Trophoblast cell (in vitro differentiated cells and primary cell): ENCODE measurements around the gene RAD51B.

Experiments
- DNase-seq, 2 donors: peaks; one replicate each; pipeline ENCODE4 v3.0.0-alpha.2; 2016
- H2AFZ ChIP-seq: 2 replicates; pipeline ENCODE4 v1.6.1; 2013; ENCODE audit warnings: low read length, moderate library complexity, mild to moderate bottlenecking; ENCODE audit not compliant: insufficient read depth, poor library complexity
- H2AK5ac ChIP-seq: 2 replicates; pipeline ENCODE4 v1.6.1; 2013; ENCODE audit warnings: mild to moderate bottlenecking, low read length
- H2BK120ac ChIP-seq: 2 replicates; pipeline ENCODE4 v1.6.1; 2013; ENCODE audit warnings: low read length, mild to moderate bottlenecking, moderate library complexity; ENCODE audit not compliant: insufficient read depth, poor library complexity
- H2BK12ac ChIP-seq: 2 replicates; pipeline ENCODE4 v1.6.1; 2013; ENCODE audit warnings: mild to moderate bottlenecking, low read length, moderate library complexity
- H2BK5ac ChIP-seq: 2 replicates; pipeline ENCODE4 v1.6.1; 2013; ENCODE audit warnings: low read length, low read depth, moderate library complexity, mild to moderate bottlenecking; ENCODE audit not compliant: poor library complexity
- H3K14ac ChIP-seq: 2 replicates; pipeline ENCODE4 v1.6.1; 2013; ENCODE audit warnings: mild to moderate bottlenecking, low read length
- H3K18ac ChIP-seq: 2 replicates; pipeline ENCODE4 v1.6.1; 2013; ENCODE audit warnings: mild to moderate bottlenecking, low read length
- H3K23ac ChIP-seq: 2 replicates; pipeline ENCODE4 v1.6.1; 2013; ENCODE audit warnings: low read length
- H3K27ac ChIP-seq: 2 replicates; pipeline ENCODE4 v1.5.1; 2013; ENCODE audit warnings: low read depth, mild to moderate bottlenecking, inconsistent platforms, low read length, moderate library complexity
- H3K27me3 ChIP-seq: 2 replicates; pipeline ENCODE4 v1.6.1; 2013; ENCODE audit warnings: inconsistent platforms, mild to moderate bottlenecking, low read length, moderate library complexity; ENCODE audit not compliant: insufficient read depth
- H3K36me3 ChIP-seq, 2 experiments: 1 replicate in 1 of 2; 2 replicates in 1 of 2; pipeline ENCODE4 v1.6.1; 2013; ENCODE audit warnings: low read length in 2 of 2, mild to moderate bottlenecking in 2 of 2, moderate library complexity in 1 of 2; ENCODE audit not compliant: insufficient read depth in 2 of 2, control insufficient read depth in 1 of 2
- H3K4ac ChIP-seq: 2 replicates; pipeline ENCODE4 v1.6.1; 2013; ENCODE audit warnings: low read depth, mild to moderate bottlenecking, low read length, moderate library complexity
- H3K4me1 ChIP-seq, 2 experiments: 1 replicate in 1 of 2; 2 replicates in 1 of 2; pipeline ENCODE4 v1.6.1; 2013; ENCODE audit warnings: low read length in 2 of 2, mild to moderate bottlenecking in 2 of 2, moderate library complexity in 1 of 2; ENCODE audit not compliant: insufficient read depth in 2 of 2, control insufficient read depth in 1 of 2
- H3K4me2 ChIP-seq: 2 replicates; pipeline ENCODE4 v1.6.1; 2013; ENCODE audit warnings: inconsistent platforms, mild to moderate bottlenecking, low read length, moderate library complexity
- H3K4me3 ChIP-seq: 2 replicates; pipeline ENCODE4 v1.5.1; 2013; ENCODE audit warnings: mild to moderate bottlenecking, low read depth, low read length, inconsistent platforms
- H3K79me1 ChIP-seq: one replicate; pipeline ENCODE4 v1.6.1; 2013; ENCODE audit warnings: low read length
- H3K79me2 ChIP-seq: 2 replicates; pipeline ENCODE4 v1.6.1; 2013; ENCODE audit warnings: low read length, mild to moderate bottlenecking; ENCODE audit not compliant: control insufficient read depth, insufficient read depth, poor library complexity
- H3K9ac ChIP-seq: 2 replicates; pipeline ENCODE4 v1.6.1; 2013; ENCODE audit warnings: mild to moderate bottlenecking, low read length
- H3K9me3 ChIP-seq: 2 replicates; pipeline ENCODE4 v1.6.1; 2013; ENCODE audit warnings: low read depth, mild to moderate bottlenecking, control low read depth, inconsistent platforms, low read length; ENCODE audit not compliant: insufficient read depth
- H4K12ac ChIP-seq: 2 replicates; pipeline ENCODE4 v1.6.1; 2013; ENCODE audit warnings: low read depth, mild to moderate bottlenecking, low read length, moderate library complexity
- H4K8ac ChIP-seq: 2 replicates; pipeline ENCODE4 v1.6.1; 2013; ENCODE audit warnings: low read depth, mild to moderate bottlenecking, low read length, moderate library complexity
- H4K91ac ChIP-seq: one replicate; pipeline ENCODE4 v1.6.1; 2013; ENCODE audit warnings: low read depth, mild to moderate bottlenecking, low read length, moderate library complexity
- WGBS: extraction: QIAGEN DNeasy Blood & Tissue Kit; methylation state at CpG from one replicate; pipeline ENCODE4 v1.1.7; 2013; ENCODE audit warnings: missing lambda C conversion rate; ENCODE audit not compliant: insufficient read length, insufficient coverage; ENCODE audit errors: extremely low coverage; 5-methylcytosine and 5-hydroxymethylcytosine counted together

The RAD51B gene

DNA sequence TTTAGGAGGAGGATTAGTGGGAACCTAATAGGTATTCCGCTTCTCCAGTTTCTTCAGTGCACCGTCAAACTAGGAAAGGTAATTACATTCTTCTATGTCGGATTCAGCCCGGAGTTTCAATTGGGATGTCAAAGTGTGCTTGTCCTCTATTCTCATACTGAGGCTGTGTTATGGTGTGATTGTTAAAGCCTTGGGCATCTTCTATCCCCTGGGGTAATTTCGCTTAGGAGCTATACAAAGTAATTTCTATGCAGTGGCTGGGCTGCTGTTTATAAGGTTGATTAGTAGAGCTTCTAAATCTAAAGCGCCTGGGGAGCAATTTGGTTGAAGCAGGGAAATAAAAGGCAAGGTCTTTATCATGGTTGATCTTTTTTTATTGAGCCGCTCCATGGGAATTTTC, 573.7 kb downstream of the RAD51B start:
- Histone ChIP-seq H3K4me3 (no peak overlapping the region), H3K79me1 (peaks cover 19% of the 10 kb centered on the region)

DNA sequence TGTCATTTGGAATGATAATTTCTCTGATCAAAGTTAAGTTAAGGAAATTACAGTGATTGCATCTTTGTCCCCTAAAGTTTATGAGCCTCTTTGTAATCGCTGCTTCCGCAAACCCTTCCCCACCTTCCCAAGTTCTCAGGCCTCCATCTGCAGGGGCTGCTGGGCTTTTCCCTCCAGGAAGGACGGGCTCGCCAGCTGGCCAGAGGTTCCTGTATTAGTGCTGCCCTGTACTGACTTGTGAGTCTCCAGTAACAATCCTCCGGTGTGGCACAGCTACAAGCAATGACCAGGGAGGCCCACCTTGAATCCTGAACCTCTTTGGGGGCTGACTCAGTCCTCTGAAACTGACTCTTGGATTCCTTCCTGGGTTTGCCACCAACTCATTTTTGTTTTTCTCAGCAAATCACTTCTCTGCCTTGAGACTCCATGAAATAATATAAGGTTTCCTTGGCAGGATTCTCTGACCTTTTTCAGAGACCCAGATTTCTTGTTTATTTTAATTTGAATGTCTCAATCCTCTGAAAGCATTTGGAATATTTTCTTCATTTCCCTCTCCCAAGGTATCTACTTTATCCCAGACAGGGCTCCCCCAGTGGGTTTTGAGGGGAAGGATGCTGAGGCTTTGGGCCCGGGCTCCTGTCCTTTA, 574.7 kb downstream of the RAD51B start:
- H3K14ac ChIP-seq: no peak overlapping the region
- no peak overlapping the region for H3K27ac ChIP-seq
- peaks cover 22% of the 10 kb centered on the region for H3K79me1 ChIP-seq
- H3K27me3 ChIP-seq: no peaks in the 10 kb centered on the region
- peak overlapping the region; percentile 25 for H3K18ac ChIP-seq
- no peak for DNase-seq
- WGBS: no CpG with 5 or more reads among the region's 6 CpGs
- H3K4me1 ChIP-seq: peaks cover 17 to 21% of the 10 kb centered on the region in 2 experiments
- no peak overlapping the region for H2BK5ac ChIP-seq
- H3K23ac ChIP-seq: no peak overlapping the region
- H3K4ac ChIP-seq: no peak overlapping the region
- H3K79me2 ChIP-seq: peaks cover 4% of the 10 kb centered on the region
- peak overlapping the region; percentile 47 for H2BK120ac ChIP-seq
- H3K36me3 ChIP-seq: no peaks in the 10 kb centered on the region
- H4K8ac ChIP-seq: no peak overlapping the region
- no peak overlapping the region for H3K4me2 ChIP-seq
- peak overlapping the region; percentile 30 for H2AK5ac ChIP-seq
- no peak overlapping the region for H3K9ac ChIP-seq
- H4K12ac ChIP-seq: no peak overlapping the region
- peak overlapping the region; percentile 65 for H4K91ac ChIP-seq
- no peak overlapping the region for H3K4me3 ChIP-seq
- peak overlapping the region; percentile 63 for H2BK12ac ChIP-seq
- H2AFZ ChIP-seq: peak overlapping the region; percentile 35
- no peaks in the 10 kb centered on the region for H3K9me3 ChIP-seq

More for the DNA sequence above, 573.7 kb downstream of the RAD51B start:
- Histone ChIP-seq H3K27ac (peak overlapping the region; percentile 52), H3K4me2 (no peak overlapping the region), H2AFZ (no peak overlapping the region), H4K8ac (no peak overlapping the region), H3K79me2 (peaks cover 4% of the 10 kb centered on the region), H2BK5ac (no peak overlapping the region), H2BK12ac (no peak overlapping the region), H3K14ac (no peak overlapping the region), H3K18ac (no peak overlapping the region), H3K4ac (no peak overlapping the region), H3K9ac (no peak overlapping the region), H3K36me3 (no peaks in the 10 kb centered on the region), H3K27me3 (no peaks in the 10 kb centered on the region), H2AK5ac (no peak overlapping the region), H4K12ac (no peak overlapping the region), H3K9me3 (no peaks in the 10 kb centered on the region), H3K23ac (no peak overlapping the region), H3K4me1 (peaks cover 15 to 19% of the 10 kb centered on the region in 2 experiments), H2BK120ac (peak overlapping the region; percentile 24), H4K91ac (peak overlapping the region; percentile 35)
- no peak for DNase-seq
- no CpG with 5 or more reads among the region's 7 CpGs for WGBS

DNA sequence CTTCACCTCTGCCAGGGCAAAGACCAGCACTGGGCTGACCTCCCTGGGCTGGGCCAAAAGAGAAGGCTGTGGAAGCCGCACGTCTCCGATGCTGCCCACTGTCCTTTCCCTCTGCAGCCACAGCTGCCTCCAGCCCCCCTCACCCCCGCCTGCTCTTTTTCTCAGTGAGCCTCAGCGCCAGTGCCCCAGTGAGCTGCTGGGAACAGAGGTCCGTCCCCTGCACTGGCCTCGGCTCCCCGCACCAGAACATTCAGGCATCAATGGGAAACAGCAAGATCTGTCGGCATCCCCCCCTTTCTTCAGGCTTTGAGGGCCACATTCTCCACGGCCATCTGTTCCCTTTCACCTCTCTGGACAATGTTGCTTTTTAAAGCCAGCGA, 575.2 kb downstream of the RAD51B start:
- Histone ChIP-seq H2BK5ac (no peak overlapping the region), H3K27me3 (no peaks in the 10 kb centered on the region), H3K9ac (no peak overlapping the region), H4K8ac (no peak overlapping the region), H3K36me3 (no peaks in the 10 kb centered on the region), H3K4me2 (no peak overlapping the region), H3K4ac (no peak overlapping the region), H2AFZ (no peak overlapping the region), H3K14ac (no peak overlapping the region), H3K18ac (no peak overlapping the region), H3K23ac (no peak overlapping the region), H3K4me3 (no peak overlapping the region), H3K79me2 (peaks cover 4% of the 10 kb centered on the region), H3K9me3 (no peaks in the 10 kb centered on the region), H2BK120ac (peak overlapping the region; percentile 1), H4K91ac (peak overlapping the region; percentile 65), H3K4me1 (peaks cover 17 to 21% of the 10 kb centered on the region in 2 experiments), H3K27ac (no peak overlapping the region), H2AK5ac (no peak overlapping the region), H4K12ac (no peak overlapping the region), H2BK12ac (peak overlapping the region; percentile 19), H3K79me1 (peaks cover 22% of the 10 kb centered on the region)
- no peak for DNase-seq
- no CpG with 5 or more reads among the region's 11 CpGs for WGBS

DNA sequence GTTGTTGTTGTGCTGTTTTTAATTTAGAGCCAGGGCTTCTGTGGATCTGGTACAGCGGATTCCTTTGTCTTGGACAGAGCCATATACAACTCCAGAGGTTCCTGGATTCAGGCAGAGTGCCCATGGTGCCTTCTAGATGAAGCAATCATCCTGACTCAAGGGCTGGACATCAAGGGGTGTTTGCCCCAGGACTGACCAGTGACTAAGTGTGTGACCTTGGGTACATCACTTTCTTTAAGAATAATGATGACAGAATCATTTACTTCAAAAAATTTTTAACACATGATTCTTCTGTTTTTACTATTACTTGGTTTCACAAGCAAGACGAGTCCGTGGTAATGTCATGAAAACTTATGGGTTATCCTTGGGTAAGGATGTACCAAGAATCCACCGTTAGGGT, 576.0 kb downstream of the RAD51B start:
- Histone ChIP-seq H3K4me3 (no peak overlapping the region), H3K23ac (no peak overlapping the region)
- no CpG with 5 or more reads among the region's 4 CpGs for WGBS

More for the DNA sequence above, 576.0 kb downstream of the RAD51B start:
- H3K4me1 ChIP-seq: peaks cover 20 to 24% of the 10 kb centered on the region in 2 experiments
- no peak overlapping the region for H4K8ac ChIP-seq
- peaks cover 28% of the 10 kb centered on the region for H3K79me1 ChIP-seq
- no peak overlapping the region for H2AK5ac ChIP-seq
- no peak overlapping the region for H3K9ac ChIP-seq
- no peak overlapping the region for H2AFZ ChIP-seq
- H3K27me3 ChIP-seq: no peaks in the 10 kb centered on the region
- no peaks in the 10 kb centered on the region for H3K36me3 ChIP-seq
- no peak overlapping the region for H3K4me2 ChIP-seq
- H3K14ac ChIP-seq: no peak overlapping the region
- peak overlapping the region; percentile 69 for H4K91ac ChIP-seq
- DNase-seq: peak in 1 of 2 donors; percentile 39
- no peak overlapping the region for H3K27ac ChIP-seq
- H3K9me3 ChIP-seq: no peaks in the 10 kb centered on the region
- no peak overlapping the region for H4K12ac ChIP-seq
- H3K4ac ChIP-seq: no peak overlapping the region
- H2BK12ac ChIP-seq: peak overlapping the region; percentile 93
- peak overlapping the region; percentile 70 for H2BK120ac ChIP-seq
- peak overlapping the region; percentile 16 for H2BK5ac ChIP-seq
- peaks cover 4% of the 10 kb centered on the region for H3K79me2 ChIP-seq
- H3K18ac ChIP-seq: peak overlapping the region; percentile 74
